GM19193 (cell line): ENCODE data around the gene SCP2.

Experiments used
- POLR2A ChIP-seq: IDR thresholded peaks from 4 replicates; pipeline ENCODE4 v1.6.1; 2011; ENCODE audit not compliant: insufficient read depth, insufficient read length; ENCODE audit errors: extremely low read depth

Gene SCP2

GRCh38 chr1:52927212-52928014, at the start of gene SCP2:
Gene SCP2 (plus strand): TSS chr1:52927276. CDS start chr1:52927397, 121 bp downstream.
- peak; percentile 62 for TF ChIP-seq POLR2A

GRCh38 chr1:52877554-52877953, 49.5 kb upstream of the SCP2 start:
- TF ChIP-seq POLR2A, result no peak

GRCh38 chr1:52880206-52880605, 46.9 kb upstream of the SCP2 start:
- TF ChIP-seq POLR2A, result no peak

- no peak for TF ChIP-seq POLR2A
These were observed 39.6 kb upstream of the SCP2 start for GRCh38 chr1:52887483-52887882.

GRCh38 chr1:52892424-52893215, 34.5 kb upstream of the SCP2 start:
- no peak for TF ChIP-seq POLR2A

- TF ChIP-seq POLR2A, result no peak
These were observed 27.6 kb upstream of the SCP2 start for GRCh38 chr1:52899445-52899894.

GRCh38 chr1:52900402-52900801, 26.7 kb upstream of the SCP2 start:
- no peak for TF ChIP-seq POLR2A

- TF ChIP-seq POLR2A, result no peak
These were observed 25.7 kb upstream of the SCP2 start for GRCh38 chr1:52901384-52901783.

GRCh38 chr1:52904208-52904926, 22.7 kb upstream of the SCP2 start:
- no peak for TF ChIP-seq POLR2A

GRCh38 chr1:52904927-52905698, 22.0 kb upstream of the SCP2 start:
- no peak for TF ChIP-seq POLR2A

- TF ChIP-seq POLR2A, result no peak
These were observed 20.9 kb upstream of the SCP2 start for GRCh38 chr1:52906135-52906603.

GRCh38 chr1:52907068-52907811, 19.8 kb upstream of the SCP2 start:
- TF ChIP-seq POLR2A, result no peak

GRCh38 chr1:52907812-52908153, 19.3 kb upstream of the SCP2 start:
- TF ChIP-seq POLR2A, result no peak

- TF ChIP-seq POLR2A, result no peak
These were observed 15.5 kb upstream of the SCP2 start for GRCh38 chr1:52911541-52911940.

- no peak for TF ChIP-seq POLR2A
These were observed 14.1 kb upstream of the SCP2 start for GRCh38 chr1:52913014-52913413.

GRCh38 chr1:52913537-52913936, 13.5 kb upstream of the SCP2 start:
- no peak for TF ChIP-seq POLR2A
